PC-3 (cell line): ENCODE data around the gene SEPTIN5.

Experiments
- CTCF ChIP-seq: fragments of 300-600 bp; sonication (generic); conservative IDR thresholded peaks from 2 replicates; pipeline ENCODE4 v1.5.1; 2017; ENCODE audit warnings: antibody characterized with exemption, low read depth, mild to moderate bottlenecking, low read length
- EZH2phosphoT487 ChIP-seq: fragments of 300-600 bp; sonication (generic); IDR thresholded peaks from 2 replicates; pipeline ENCODE4 v1.6.1; 2018; ENCODE audit warnings: mild to moderate bottlenecking, antibody characterized with exemption, low read length, borderline replicate concordance

- TF ChIP-seq CTCF, result no peak
- no peak for TF ChIP-seq EZH2phosphoT487
These were observed 39.4 kb upstream of the SEPTIN5 start for GRCh38 chr22:19674929-19675253.
